Measurements from ENCODE around the gene C12orf54.
"Not testable (repeated sequence)": the region's sequence is repeated elsewhere in the genome, so short reads cannot be mapped to it uniquely, and the experiment has no call there.

GRCh38 chr12:48489456-48489855, 7.2 kb downstream of the C12orf54 start:
- not testable (repeated sequence) for TF ChIP-seq CTCF (optimal IDR thresholded peaks at IDR 0.05 in 1 of 3, IDR thresholded peaks at IDR 0.05 in 1 of 3, conservative IDR thresholded peaks at IDR 0.05 in 1 of 3; ENCODE audit: extremely low read depth in 1 of 3, insufficient read depth in 2 of 3, low read length in 3 of 3); EZH2 (IDR thresholded peaks at IDR 0.05; ENCODE audit: low read length)
